B cell (primary cell): ENCODE results near the gene GSTA2. TPM values are rescaled to one million over a fixed set of nuclear protein-coding genes. Genes with fewer than 3 reads are reported as not detected.

Experiments
- ATAC-seq: fragments of 200-7000 bp; cut with Tn5 transposase; one replicate; pipeline ENCODE4 v1.10.0; 2021; ENCODE audit warnings: low read depth, mild to moderate bottlenecking, moderate number of reproducible peaks, moderate library complexity
- CTCF ChIA-PET: fragments of 350-600 bp; sonication (Branson Sonifier 250); formaldehyde crosslinking; loops from one replicate; lab custom pipeline; 2021; ENCODE audit warnings: antibody characterized with exemption, inconsistent platforms; lab: Charles Lee
- POLR2A ChIA-PET: fragments of 350-600 bp; sonication (Branson Sonifier 250); formaldehyde crosslinking; loops from one replicate; lab custom pipeline; 2021; ENCODE audit warnings: antibody characterized with exemption; lab: Charles Lee
- DNase-seq: peaks from one replicate; pipeline ENCODE4 v3.0.0; 2013
- H2AFZ ChIP-seq: 2 replicates; pipeline ENCODE4 v1.6.1; 2012; ENCODE audit warnings: mild to moderate bottlenecking, low read depth, low read length; ENCODE audit not compliant: insufficient read depth, poor library complexity, severe bottlenecking
- H3K27ac ChIP-seq, 2 donors: 1 replicate in 1 of 2; 2 replicates in 1 of 2; pipeline ENCODE4 v1.5.1; 2012 to 2013; ENCODE audit warnings: low read length in 2 of 2, mild to moderate bottlenecking in 2 of 2, moderate library complexity in 1 of 2
- H3K27me3 ChIP-seq, 4 experiments: fragments of 200-600 bp in 1 of 4; sonication (generic) in 1 of 4; replicated peaks in 1 of 4; 1 replicate in 2 of 4; 2 replicates in 2 of 4; pipeline versions ENCODE4 v1.6.1 to v1.7.0; 2013 to 2016; ENCODE audit warnings: low read length in 3 of 4, mild to moderate bottlenecking in 2 of 4, mixed read lengths in 1 of 4, moderate library complexity in 1 of 4; ENCODE audit not compliant: insufficient read depth in 4 of 4, control insufficient read depth in 3 of 4; ENCODE audit errors: control extremely low read depth in 1 of 4
- H3K36me3 ChIP-seq, 2 experiments: replicated peaks in 1 of 2; 1 replicate in 1 of 2; 2 replicates in 1 of 2; pipeline versions ENCODE4 v1.6.1 to v1.7.1; 2013; ENCODE audit warnings: low read length in 1 of 2; ENCODE audit not compliant: insufficient read depth in 2 of 2, control insufficient read depth in 1 of 2; ENCODE audit errors: control extremely low read depth in 1 of 2, extremely low read depth in 1 of 2
- H3K4me1 ChIP-seq, 2 donors: fragments of 200-600 bp in 1 of 2; sonication (generic) in 1 of 2; 1 replicate in 1 of 2; 2 replicates in 1 of 2; pipeline versions ENCODE4 v1.5.1 to v1.6.1; 2013 to 2017; ENCODE audit warnings: low read length in 2 of 2; ENCODE audit not compliant: control insufficient read depth in 2 of 2, insufficient read depth in 2 of 2
- H3K4me2 ChIP-seq: replicated peaks from 2 replicates; pipeline ENCODE3; 2012; ENCODE audit warnings: mild to moderate bottlenecking, low read depth, low read length; ENCODE audit not compliant: poor library complexity, severe bottlenecking
- H3K4me3 ChIP-seq, 5 experiments: fragments of 200-600 bp in 1 of 5; sonication (generic) in 1 of 5; 1 replicate in 3 of 5; 2 replicates in 2 of 5; pipeline versions ENCODE4 v1.5.1 to v1.7.0; 2011 to 2016; ENCODE audit warnings: low read length in 4 of 5, mild to moderate bottlenecking in 4 of 5, low read depth in 2 of 5, control low read depth in 1 of 5, moderate library complexity in 1 of 5; ENCODE audit not compliant: insufficient read depth in 1 of 5; ENCODE audit errors: control extremely low read depth in 1 of 5, extremely low read depth in 1 of 5
- H3K79me2 ChIP-seq: fragments of 200-600 bp; sonication (generic); one replicate; pipeline ENCODE4 v1.6.0; 2016; ENCODE audit warnings: low read length; ENCODE audit not compliant: control insufficient read depth, insufficient read depth
- H3K9ac ChIP-seq: fragments of 200-600 bp; sonication (generic); 2 replicates; pipeline ENCODE4 v1.6.1; 2017; ENCODE audit warnings: mild to moderate bottlenecking, low read length, moderate library complexity
- H3K9me3 ChIP-seq, 3 donors: one replicate each; pipeline versions ENCODE4 v1.6.1 to v1.7.1; 2013; ENCODE audit warnings: low read length in 2 of 3; ENCODE audit not compliant: control insufficient read depth in 2 of 3, insufficient read depth in 1 of 3; ENCODE audit errors: control extremely low read depth in 1 of 3
- H4K20me1 ChIP-seq: 2 replicates; pipeline ENCODE4 v1.6.0; 2012; ENCODE audit warnings: mild to moderate bottlenecking, low read length; ENCODE audit not compliant: insufficient read depth, control insufficient read depth, poor library complexity, severe bottlenecking
- H3K27ac Mint-ChIP-seq: one replicate; pipeline ENCODE4 v1.8.0; 2021; ENCODE audit warnings: mixed read lengths
- H3K27me3 Mint-ChIP-seq: one replicate; pipeline ENCODE4 v1.8.0; 2021; ENCODE audit warnings: mixed read lengths
- H3K4me1 Mint-ChIP-seq: one replicate; pipeline ENCODE4 v1.8.0; 2021; ENCODE audit warnings: mixed read lengths
- H3K4me3 Mint-ChIP-seq: one replicate; pipeline ENCODE4 v1.8.0; 2021; ENCODE audit warnings: mixed read lengths
- H3K9me3 Mint-ChIP-seq: one replicate; pipeline ENCODE4 v1.8.0; 2022; ENCODE audit warnings: mixed read lengths; ENCODE audit not compliant: insufficient read depth
- EZH2 ChIP-seq: IDR thresholded peaks from 2 replicates; pipeline ENCODE4 v1.6.1; 2012; ENCODE audit warnings: borderline replicate concordance, low read depth, mild to moderate bottlenecking, moderate library complexity, low read length; ENCODE audit not compliant: insufficient read depth, poor library complexity, severe bottlenecking
- WGBS: methylation state at CpG from one replicate; pipeline ENCODE4 v1.1.5; 2013; ENCODE audit warnings: missing lambda C conversion rate; ENCODE audit not compliant: insufficient coverage; 5-methylcytosine and 5-hydroxymethylcytosine counted together
- intact Hi-C: fragments of 100-400 bp; cut with micrococcal nuclease; formaldehyde crosslinking; loops from one replicate; pipeline ENCODE4 v1.10.0; 2022
- polyA plus RNA-seq: library from polyadenylated mRNA; depleted of rRNA; stranded (reverse); fragments of >200 nt; gene quantifications from 2 replicates; pipeline ENCODE4 v1.2.3, GENCODE V29; 2012
- total RNA-seq, 2 donors: library from RNA; stranded (reverse); fragments of 120-200 nt in 1 of 2; gene quantifications; 1 replicate in 1 of 2; 2 replicates in 1 of 2; pipeline versions ENCODE4 v1.2.3 to v1.2.4, GENCODE V29; 2013 to 2022
- TF ChIP-seq, protein P1 (sequence below): fragments of 200-600 bp; IDR thresholded peaks from one replicate; pipeline ENCODE4 v1.8.0; 2022; ENCODE audit warnings: antibody characterized with exemption, mild to moderate bottlenecking

GSTA2 gene
- total and polyA plus RNA-seq, 2 donors (not counting 1 experiment from before 2014, with no cell fraction given), result not detected

DNA sequence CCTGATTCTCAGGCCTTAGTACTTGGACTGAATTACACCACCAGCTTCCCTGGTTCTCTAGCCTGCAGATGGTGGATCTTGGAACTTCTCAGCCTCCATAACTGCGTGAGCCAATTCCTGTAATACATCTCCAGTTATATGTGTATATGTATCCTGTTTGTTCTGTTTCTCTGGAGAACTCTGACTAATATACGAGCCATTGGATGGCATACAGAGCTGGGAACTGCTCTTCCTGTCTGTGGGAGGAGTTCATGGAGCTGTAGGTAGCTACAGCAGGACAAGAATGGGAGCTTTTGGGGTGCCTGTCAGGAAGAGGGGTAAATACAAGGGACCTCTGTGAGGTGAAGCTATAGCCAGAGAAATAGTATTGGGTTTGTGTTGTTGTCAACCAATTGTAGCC lies 51.1 kb downstream of the GSTA2 start:
- Mint-ChIP-seq H3K9me3 (no peaks in the 10 kb centered on the region), H3K4me3 (no peak overlapping the region), H3K27ac (no peak overlapping the region), H3K4me1 (no peaks in the 10 kb centered on the region), H3K27me3 (peaks cover 15% of the 10 kb centered on the region)
- H3K27ac ChIP-seq, result no peak overlapping the region
- H4K20me1 ChIP-seq, result no peaks in the 10 kb centered on the region
- DNase-seq (no peak), ATAC-seq (no peak)
- intact Hi-C loops, result no loop called here
- TF ChIP-seq, protein P1, sequence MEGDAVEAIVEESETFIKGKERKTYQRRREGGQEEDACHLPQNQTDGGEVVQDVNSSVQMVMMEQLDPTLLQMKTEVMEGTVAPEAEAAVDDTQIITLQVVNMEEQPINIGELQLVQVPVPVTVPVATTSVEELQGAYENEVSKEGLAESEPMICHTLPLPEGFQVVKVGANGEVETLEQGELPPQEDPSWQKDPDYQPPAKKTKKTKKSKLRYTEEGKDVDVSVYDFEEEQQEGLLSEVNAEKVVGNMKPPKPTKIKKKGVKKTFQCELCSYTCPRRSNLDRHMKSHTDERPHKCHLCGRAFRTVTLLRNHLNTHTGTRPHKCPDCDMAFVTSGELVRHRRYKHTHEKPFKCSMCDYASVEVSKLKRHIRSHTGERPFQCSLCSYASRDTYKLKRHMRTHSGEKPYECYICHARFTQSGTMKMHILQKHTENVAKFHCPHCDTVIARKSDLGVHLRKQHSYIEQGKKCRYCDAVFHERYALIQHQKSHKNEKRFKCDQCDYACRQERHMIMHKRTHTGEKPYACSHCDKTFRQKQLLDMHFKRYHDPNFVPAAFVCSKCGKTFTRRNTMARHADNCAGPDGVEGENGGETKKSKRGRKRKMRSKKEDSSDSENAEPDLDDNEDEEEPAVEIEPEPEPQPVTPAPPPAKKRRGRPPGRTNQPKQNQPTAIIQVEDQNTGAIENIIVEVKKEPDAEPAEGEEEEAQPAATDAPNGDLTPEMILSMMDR, result no peak
- TF ChIP-seq EZH2, result no peak
- no peaks in the 10 kb centered on the region for H3K4me1 ChIP-seq
- no peak overlapping the region for H3K9ac ChIP-seq
- H3K4me2 ChIP-seq, result no peak overlapping the region
- peaks cover 0 to 3% (median 0%) of the 10 kb centered on the region in 3 donors for H3K9me3 ChIP-seq
- no peaks in the 10 kb centered on the region for H3K36me3 ChIP-seq
- WGBS, result 87% methylated on average over 1 of the region's 2 CpGs
- ChIA-PET POLR2A (no interaction called here), CTCF (interaction anchor here (0.5 kb wide), 1 partner anchor 771 kb away, joined by 4 read pairs; no protein-coding TSS in a partner anchor)
- no peak overlapping the region for H3K4me3 ChIP-seq
- no peaks in the 10 kb centered on the region for H3K79me2 ChIP-seq
- H2AFZ ChIP-seq, result no peak overlapping the region
- H3K27me3 ChIP-seq, result no peaks in the 10 kb centered on the region

DNA sequence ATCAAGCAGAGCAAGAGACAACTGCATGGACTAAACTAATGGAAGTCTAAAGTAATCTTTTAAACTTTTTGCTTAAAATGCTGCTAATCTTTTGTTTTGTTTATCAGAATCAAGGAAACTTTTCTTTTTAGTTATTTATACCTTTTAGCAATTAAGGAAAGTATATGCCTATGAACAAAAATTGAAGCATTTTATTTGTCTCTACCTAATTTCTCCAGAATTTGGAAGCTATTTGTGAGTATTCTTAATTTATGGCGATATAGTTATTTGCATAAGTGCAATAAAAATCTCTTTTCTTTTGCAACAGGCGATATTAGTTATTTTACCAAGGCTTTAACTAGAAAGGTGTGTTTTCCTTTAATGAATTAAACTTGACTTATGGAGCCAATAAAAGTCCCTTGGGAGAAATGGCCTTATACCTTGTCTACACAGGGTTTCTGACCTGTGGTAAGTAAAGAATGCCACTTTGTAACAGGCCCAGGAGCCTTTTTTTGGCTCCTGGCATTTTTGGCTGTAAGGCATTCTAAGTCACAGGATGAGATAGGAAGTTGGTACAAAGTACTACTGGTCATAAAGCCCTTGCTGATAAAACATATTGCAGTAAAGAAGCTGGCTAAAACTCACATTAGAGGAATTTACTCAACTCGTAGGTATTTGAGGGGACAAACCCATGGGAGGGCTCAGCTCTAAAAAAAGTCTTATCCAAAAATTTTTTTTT lies 55.2 kb downstream of the GSTA2 start:
- 100% methylated on average over 1 of the region's 3 CpGs for WGBS
- Mint-ChIP-seq H3K27ac (no peak overlapping the region), H3K27me3 (peaks cover 6% of the 10 kb centered on the region), H3K4me3 (no peak overlapping the region), H3K4me1 (no peaks in the 10 kb centered on the region), H3K9me3 (no peaks in the 10 kb centered on the region)
- DNase-seq (no peak), ATAC-seq (no peak)
- Histone ChIP-seq H3K4me3 (no peak overlapping the region), H3K9me3 (peaks cover 0 to 3% (median 0%) of the 10 kb centered on the region in 3 donors), H3K4me1 (no peaks in the 10 kb centered on the region), H3K36me3 (no peaks in the 10 kb centered on the region), H3K9ac (no peak overlapping the region), H4K20me1 (no peaks in the 10 kb centered on the region), H3K4me2 (no peak overlapping the region), H3K79me2 (no peaks in the 10 kb centered on the region), H3K27ac (no peak overlapping the region), H3K27me3 (no peaks in the 10 kb centered on the region), H2AFZ (no peak overlapping the region)
- ChIA-PET CTCF (interaction anchor here (1.3 kb wide), 1 partner anchor 10 kb away, joined by 4 read pairs; no protein-coding TSS in a partner anchor), POLR2A (no interaction called here)
- intact Hi-C loops, result no loop called here
- TF ChIP-seq, protein P1, result no peak
